NCI-H1105 treated with DMSO at 0.1 percent for 48 hours (cell line): ENCODE results near the gene CEP250.

Experiments
- DNase-seq: peaks from one replicate; lab custom pipeline; 2025; lab: John Stamatoyannopoulos, UW

CEP250 gene

DNA sequence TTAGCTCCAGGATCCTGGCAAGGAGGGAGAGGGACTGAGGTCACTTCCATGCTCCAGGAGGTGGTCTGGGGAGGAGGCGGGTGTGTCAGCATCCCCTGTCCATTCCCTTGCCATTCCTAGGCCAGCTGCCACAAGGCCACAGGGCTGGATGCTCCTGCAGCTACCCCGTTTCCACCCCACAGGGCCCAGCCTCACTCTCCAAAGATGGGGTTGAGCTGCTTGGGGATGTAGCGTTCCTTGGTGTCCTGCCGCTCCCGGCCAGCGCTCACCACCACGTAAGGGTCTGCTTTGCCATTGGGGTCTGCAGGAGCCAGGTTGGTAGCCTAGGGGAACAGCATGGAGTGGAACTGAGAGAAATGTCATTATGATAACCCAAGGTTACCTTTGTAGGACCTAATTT is 109.5 kb downstream of the CEP250 start:
- no peak for DNase-seq

DNA sequence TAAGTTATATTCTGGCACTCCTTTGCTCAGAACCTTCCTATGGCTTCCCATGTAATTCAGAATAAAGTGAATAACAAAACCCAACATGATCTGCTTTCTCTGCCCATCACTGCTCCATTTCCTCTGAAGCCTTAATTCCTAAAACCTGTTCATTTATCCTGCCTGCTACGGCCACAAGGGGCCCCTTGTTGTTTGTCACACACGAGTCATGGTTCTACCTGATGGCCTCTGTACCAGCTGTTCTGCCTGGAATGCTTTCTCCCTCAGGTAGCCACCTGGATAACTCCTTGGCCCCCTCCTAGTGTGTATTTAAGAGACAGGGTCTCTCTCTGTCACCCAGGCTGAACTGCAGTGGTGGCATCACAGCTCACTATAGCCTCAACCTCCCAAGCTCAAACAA is 113.2 kb downstream of the CEP250 start:
- no peak for DNase-seq
